AG09309 (cell line): ENCODE data around the gene RBM34.
A peak's percentile ranks its signal among the peaks of the same experiment; 100 is the strongest.
"Not testable (repeated sequence)": the region's sequence is repeated elsewhere in the genome, so short reads cannot be mapped to it uniquely, and the experiment has no call there.

Experiments
- DNase-seq: peaks from one replicate; pipeline ENCODE4 v3.0.0-alpha.2; 2010; ENCODE audit warnings: low read depth
- H3K4me3 ChIP-seq: 2 replicates; pipeline ENCODE4 v1.5.1; 2011; ENCODE audit warnings: mild to moderate bottlenecking, low read depth, low read length, moderate library complexity; ENCODE audit not compliant: control insufficient read depth
- TF ChIP-seq, protein P1 (sequence below): IDR thresholded peaks from 2 replicates; pipeline ENCODE4 v1.5.1; 2011; ENCODE audit warnings: mild to moderate bottlenecking, low read depth, low read length, inconsistent platforms; ENCODE audit not compliant: insufficient read depth, control insufficient read depth; ENCODE audit errors: missing control alignments

The RBM34 gene

DNA sequence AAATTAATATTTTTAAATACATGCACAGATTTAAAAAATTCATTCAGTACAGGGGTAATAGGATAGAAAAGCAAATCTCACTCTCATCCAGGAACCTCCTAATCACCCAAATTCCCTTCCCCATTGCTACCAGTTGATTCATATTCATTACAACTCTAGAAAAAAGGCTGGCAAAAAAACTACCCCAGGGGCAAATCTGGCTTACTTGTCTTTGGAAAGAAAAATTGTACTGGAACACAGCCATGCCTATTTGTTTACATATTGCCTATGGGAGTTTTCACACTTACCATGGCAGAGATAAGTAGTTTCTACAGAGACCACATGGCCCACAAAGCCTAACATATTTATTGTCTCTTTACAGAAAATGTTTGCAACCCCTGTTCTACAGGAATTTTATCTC, 8.9 kb upstream of the RBM34 start:
- DNase-seq, result no peak
- TF ChIP-seq, protein P1, sequence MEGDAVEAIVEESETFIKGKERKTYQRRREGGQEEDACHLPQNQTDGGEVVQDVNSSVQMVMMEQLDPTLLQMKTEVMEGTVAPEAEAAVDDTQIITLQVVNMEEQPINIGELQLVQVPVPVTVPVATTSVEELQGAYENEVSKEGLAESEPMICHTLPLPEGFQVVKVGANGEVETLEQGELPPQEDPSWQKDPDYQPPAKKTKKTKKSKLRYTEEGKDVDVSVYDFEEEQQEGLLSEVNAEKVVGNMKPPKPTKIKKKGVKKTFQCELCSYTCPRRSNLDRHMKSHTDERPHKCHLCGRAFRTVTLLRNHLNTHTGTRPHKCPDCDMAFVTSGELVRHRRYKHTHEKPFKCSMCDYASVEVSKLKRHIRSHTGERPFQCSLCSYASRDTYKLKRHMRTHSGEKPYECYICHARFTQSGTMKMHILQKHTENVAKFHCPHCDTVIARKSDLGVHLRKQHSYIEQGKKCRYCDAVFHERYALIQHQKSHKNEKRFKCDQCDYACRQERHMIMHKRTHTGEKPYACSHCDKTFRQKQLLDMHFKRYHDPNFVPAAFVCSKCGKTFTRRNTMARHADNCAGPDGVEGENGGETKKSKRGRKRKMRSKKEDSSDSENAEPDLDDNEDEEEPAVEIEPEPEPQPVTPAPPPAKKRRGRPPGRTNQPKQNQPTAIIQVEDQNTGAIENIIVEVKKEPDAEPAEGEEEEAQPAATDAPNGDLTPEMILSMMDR, result no peak
- H3K4me3 ChIP-seq, result no peak overlapping the region

DNA sequence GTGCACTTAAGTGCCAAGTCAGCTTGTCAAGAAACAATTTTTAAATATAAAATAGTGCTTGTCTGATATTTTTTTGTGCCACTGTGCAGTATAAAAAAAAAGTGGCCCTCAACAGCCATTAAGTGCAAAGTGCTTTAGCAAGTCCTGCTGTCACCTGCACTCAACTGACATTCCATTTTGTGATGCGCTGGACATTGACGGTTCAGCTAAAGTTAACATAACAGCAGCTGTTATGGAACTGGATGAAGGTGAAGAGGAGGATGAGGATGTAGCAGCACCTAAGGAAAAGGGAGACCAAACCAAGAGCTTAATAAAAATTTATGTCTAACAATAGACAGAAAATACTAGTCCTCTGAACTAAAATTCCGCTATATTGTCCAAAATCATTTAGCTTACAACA, 7.3 kb upstream of the RBM34 start:
- no peak overlapping the region for H3K4me3 ChIP-seq
- TF ChIP-seq, protein P1, result no peak
- no peak for DNase-seq

DNA sequence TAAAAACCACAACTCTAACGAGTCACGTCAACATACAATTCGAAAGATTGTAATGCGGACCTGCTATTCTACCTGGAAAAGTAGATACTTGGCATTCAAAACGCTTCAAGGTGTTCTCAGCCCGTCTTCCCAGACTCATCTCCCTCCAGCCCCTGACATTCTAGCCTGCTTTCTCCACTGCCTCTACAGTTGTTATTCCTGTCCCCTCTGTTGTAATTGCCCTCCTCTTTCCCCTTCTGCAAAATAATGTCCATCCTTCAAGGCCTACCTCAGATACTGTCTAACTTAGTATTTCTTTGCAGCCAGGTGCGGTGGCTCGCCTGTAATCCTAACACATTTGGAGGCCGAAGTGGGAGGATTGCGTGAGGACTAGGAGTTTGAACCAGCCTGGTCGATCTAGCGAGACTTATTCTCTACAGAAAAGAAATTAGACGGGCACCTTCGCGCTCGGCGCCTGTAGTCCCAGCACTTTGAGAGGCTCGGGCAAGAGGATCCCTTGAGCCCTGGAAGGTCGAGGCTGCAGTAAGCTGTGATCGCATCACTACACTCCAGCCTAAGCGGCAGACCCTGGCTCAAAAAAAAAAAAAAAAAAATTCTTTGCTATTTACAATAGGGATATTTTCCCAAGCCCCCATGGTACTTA, 756 bp upstream of the RBM34 start:
- no peak for DNase-seq
- H3K4me3 ChIP-seq, result peak overlapping the region; percentile 84
- TF ChIP-seq, protein P1, result no peak

DNA sequence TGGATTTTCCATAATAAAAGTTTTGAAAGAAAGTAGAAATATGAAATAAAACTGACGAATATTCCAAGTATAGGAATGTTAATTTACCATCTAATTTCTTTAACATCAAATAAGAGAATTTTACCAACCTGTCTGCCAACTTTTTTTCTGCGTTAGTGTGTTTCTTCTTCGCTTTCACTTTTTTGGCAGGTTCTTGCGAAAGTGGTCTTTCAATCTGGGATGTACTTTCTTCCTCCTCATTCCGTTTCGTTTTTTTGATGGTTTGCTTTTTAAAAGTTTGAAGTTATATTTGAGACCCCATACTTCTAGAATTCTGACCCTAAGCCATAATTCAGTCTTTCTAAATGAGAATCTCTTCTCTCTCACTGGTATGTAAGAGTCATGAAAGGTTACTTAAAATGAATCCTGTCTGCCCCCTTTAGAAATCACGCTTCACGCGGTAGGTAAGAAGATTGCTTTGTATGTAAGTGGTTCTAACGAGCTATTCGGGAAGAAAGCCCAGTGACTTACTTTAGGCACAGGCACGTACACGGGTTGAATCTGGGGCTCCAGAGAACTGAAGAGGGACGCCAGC, 580 bp downstream of the RBM34 start:
- H3K4me3 ChIP-seq, result peak overlapping the region; percentile 84
- peak; percentile 23 for DNase-seq

DNA sequence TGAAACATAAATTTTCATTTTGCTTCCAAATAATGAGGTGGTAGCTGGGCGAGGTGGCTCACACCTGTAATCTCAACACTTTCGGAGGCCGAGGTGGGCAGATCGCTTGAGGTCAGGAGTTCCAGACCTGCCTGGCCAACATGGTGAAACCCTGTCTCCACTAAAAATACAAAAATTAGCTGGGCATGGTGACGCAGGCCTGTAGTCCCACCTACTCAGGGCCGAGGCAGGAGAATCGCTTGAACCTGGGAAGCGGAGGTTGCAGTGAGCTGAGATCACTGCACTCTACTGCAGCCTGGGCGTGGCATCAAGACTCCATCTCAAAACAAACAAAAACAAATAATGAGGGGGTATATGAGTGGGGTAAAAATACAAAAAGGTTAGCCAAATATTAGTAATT, 1.1 kb downstream of the RBM34 start:
- not testable (repeated sequence) for DNase-seq
- H3K4me3 ChIP-seq, result peak overlapping the region; percentile 84

More for the DNA sequence above, 580 bp downstream of the RBM34 start:
- TF ChIP-seq, protein P1, result no peak

DNA sequence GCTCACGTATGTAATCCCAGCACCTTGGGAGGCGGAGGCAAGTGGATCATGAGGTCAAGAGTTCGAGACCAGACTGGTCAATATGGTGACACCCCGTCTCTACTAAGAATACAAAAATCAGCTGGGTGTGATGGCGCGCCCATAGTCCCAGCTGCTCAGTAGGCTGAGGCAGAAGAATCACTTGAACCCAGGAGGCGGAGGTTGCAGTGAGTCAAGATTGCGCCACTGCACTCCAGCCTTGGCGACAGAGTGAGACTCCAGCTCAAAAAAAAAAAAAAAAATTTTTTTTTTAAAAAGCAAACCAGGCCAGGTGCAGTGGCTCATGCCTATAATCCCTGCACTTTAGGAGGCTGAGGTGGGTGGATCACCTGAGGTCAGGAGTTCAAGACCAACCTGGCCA, 1.8 kb downstream of the RBM34 start:
- not testable (repeated sequence) for DNase-seq, H3K4me3 ChIP-seq

DNA sequence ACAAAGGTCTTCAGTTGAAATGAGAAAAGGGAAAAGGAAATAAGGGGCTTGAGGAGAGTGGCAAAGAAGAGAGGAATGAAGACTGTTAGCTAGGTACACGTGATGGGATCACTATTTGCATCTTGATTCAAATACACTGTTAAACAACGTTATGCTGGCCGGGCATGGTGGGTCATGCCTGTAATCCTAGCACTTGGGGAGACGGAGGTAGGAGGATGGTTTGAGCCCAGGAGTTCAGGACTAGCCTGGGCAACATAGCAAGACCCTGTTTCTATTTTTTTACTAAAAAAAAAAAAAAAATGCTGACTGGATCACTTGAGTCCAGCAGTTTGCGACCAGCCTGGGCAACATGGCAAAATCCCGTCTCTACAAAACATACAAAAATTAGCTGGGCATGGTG, 2.4 kb downstream of the RBM34 start:
- TF ChIP-seq, protein P1, result no peak
- no peak overlapping the region for H3K4me3 ChIP-seq
- DNase-seq, result no peak

DNA sequence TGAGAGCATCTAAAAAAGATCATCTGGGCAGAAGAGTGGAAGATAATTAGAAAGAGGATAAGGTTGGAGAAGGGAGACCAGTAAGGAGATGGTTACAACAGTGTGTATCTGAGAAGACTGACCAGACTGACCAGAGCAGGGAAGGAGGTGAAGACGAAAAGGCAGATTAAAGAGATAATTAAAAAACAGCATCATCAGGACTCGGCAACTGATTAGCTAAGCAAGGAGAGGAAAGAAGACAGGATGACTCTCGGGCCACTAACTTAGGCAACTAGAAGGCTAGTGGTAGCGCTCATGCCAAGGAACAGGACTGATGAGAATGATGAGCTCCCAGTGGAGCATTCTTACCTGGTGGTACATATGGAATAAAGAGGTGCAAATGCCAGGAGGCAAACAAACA, 3.9 kb downstream of the RBM34 start:
- no peak for DNase-seq
- no peak overlapping the region for H3K4me3 ChIP-seq
- TF ChIP-seq, protein P1, result peak; percentile 1
